Inferior parietal cortex (tissue), 1 donor: Measurements from ENCODE around the gene CYLD.

Source experiments
- DNase-seq: peaks from one replicate; pipeline ENCODE4 v3.0.0-alpha.2; 2016; ENCODE audit errors: extremely low spot score

CYLD gene

GRCh38 chr16:50778284-50779163 is 36.6 kb downstream of the CYLD start:
- DNase-seq: no peak

- no peak for DNase-seq
Observed at GRCh38 chr16:50781043-50781442, 39.2 kb downstream of the CYLD start.

- no peak for DNase-seq
Observed at GRCh38 chr16:50781518-50781917, 39.6 kb downstream of the CYLD start.

- no peak for DNase-seq
Observed at GRCh38 chr16:50789757-50790156, 47.9 kb downstream of the CYLD start.

GRCh38 chr16:50791522-50791921 is 49.6 kb downstream of the CYLD start:
- no peak for DNase-seq

- no peak for DNase-seq
Observed at GRCh38 chr16:50796829-50797228, 54.9 kb downstream of the CYLD start.

- no peak for DNase-seq
Observed at GRCh38 chr16:50797456-50797855, 55.6 kb downstream of the CYLD start.

- no peak for DNase-seq
Observed at GRCh38 chr16:50800074-50800473, 58.2 kb downstream of the CYLD start.

GRCh38 chr16:50801036-50801435 is 59.1 kb downstream of the CYLD start:
- DNase-seq: no peak

GRCh38 chr16:50802000-50802399 is 60.1 kb downstream of the CYLD start:
- DNase-seq: no peak

- no peak for DNase-seq
Observed at GRCh38 chr16:50802961-50803360, 61.1 kb downstream of the CYLD start.

- no peak for DNase-seq
Observed at GRCh38 chr16:50804290-50804907, 62.5 kb downstream of the CYLD start.

GRCh38 chr16:50806099-50807062 is 64.5 kb downstream of the CYLD start:
- peak; percentile 98 for DNase-seq

GRCh38 chr16:50808929-50809538 is 67.1 kb downstream of the CYLD start:
- no peak for DNase-seq

GRCh38 chr16:50809561-50809960 is 67.7 kb downstream of the CYLD start:
- DNase-seq: no peak

GRCh38 chr16:50810241-50810965 is 68.5 kb downstream of the CYLD start:
- no peak for DNase-seq

GRCh38 chr16:50812046-50812445 is 70.2 kb downstream of the CYLD start:
- DNase-seq: no peak

- DNase-seq: no peak
Observed at GRCh38 chr16:50812876-50813466, 71.1 kb downstream of the CYLD start.

GRCh38 chr16:50814052-50814451 is 72.2 kb downstream of the CYLD start:
- no peak for DNase-seq

GRCh38 chr16:50814541-50814940 is 72.7 kb downstream of the CYLD start:
- no peak for DNase-seq

- DNase-seq: no peak
Observed at GRCh38 chr16:50815382-50815781, 73.5 kb downstream of the CYLD start.
